D341Med (cell line): ENCODE measurements around the gene NIP7.

ENCODE experiments used
- DNase-seq: peaks from one replicate; pipeline ENCODE4 v3.0.0; 2012; ENCODE audit warnings: low spot score

Gene NIP7

GRCh38 chr16:69318911-69319289 lies 20.7 kb upstream of the NIP7 start:
- DNase-seq: no peak

- DNase-seq: no peak
Observed at GRCh38 chr16:69319381-69319780, 20.2 kb upstream of the NIP7 start.

- DNase-seq: no peak
Observed at GRCh38 chr16:69319826-69320739, 19.5 kb upstream of the NIP7 start.

- no peak for DNase-seq
Observed at GRCh38 chr16:69320740-69321073, 18.9 kb upstream of the NIP7 start.

- DNase-seq: no peak
Observed at GRCh38 chr16:69321080-69321479, 18.5 kb upstream of the NIP7 start.

DNA sequence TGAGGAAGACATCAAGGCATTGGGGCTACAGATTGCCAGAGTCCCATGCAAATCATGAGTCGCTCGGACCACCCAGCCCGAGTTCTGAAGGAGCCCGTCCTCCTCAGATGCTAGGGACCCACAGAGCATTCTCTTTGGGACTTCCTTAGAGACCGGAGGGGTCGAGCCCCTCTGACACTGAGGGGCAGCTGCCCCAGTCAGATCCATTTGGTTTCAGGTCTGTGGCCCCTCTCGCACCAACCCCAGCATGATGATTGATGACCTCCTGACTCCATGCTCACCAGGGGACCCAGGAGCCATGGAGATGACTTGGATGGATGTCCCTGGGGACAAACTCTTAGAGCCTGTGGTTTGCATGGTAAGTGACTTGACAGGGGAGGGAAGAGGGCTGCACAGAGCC lies 17.2 kb upstream of the NIP7 start:
- DNase-seq: no peak

- DNase-seq: no peak
Observed at GRCh38 chr16:69323415-69323814, 16.2 kb upstream of the NIP7 start.

GRCh38 chr16:69324013-69324531 lies 15.5 kb upstream of the NIP7 start:
- peak; percentile 53 for DNase-seq

DNA sequence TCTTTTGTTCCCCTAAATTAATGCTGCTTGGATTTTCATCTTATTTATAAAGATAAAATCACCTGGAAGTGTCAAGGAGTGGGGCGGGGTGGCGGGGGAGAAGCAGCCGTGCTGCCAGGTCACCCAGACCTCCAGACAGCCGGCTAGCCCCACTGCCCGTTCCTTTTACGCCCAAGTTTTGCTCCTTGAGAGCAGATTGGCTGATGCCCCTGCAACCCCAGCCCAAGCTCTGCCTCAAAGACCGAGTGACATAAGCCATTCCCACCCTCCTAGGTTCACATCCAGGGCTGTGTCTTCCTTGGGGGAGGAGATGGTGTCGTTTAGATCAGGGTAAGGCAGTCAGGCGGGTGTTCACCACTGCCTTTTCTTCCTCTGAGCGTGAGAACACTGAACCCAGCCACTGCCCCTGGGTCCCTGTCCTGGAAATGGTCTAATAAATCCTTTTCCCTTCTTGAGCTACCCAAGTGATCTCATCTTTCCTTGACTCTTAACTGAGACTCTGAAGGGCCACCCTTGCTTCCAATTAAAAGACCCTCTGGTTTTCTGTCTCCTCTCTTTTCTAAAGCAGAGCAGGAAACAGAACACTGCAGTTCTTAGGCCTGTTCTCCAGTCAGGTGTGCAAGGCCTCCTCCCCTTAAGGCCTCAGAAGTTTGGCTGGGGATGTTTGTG lies 14.9 kb upstream of the NIP7 start:
- DNase-seq: no peak

- no peak for DNase-seq
Observed at GRCh38 chr16:69325784-69326171, 13.8 kb upstream of the NIP7 start.

- DNase-seq: no peak
Observed at GRCh38 chr16:69326172-69326873, 13.2 kb upstream of the NIP7 start.

DNA sequence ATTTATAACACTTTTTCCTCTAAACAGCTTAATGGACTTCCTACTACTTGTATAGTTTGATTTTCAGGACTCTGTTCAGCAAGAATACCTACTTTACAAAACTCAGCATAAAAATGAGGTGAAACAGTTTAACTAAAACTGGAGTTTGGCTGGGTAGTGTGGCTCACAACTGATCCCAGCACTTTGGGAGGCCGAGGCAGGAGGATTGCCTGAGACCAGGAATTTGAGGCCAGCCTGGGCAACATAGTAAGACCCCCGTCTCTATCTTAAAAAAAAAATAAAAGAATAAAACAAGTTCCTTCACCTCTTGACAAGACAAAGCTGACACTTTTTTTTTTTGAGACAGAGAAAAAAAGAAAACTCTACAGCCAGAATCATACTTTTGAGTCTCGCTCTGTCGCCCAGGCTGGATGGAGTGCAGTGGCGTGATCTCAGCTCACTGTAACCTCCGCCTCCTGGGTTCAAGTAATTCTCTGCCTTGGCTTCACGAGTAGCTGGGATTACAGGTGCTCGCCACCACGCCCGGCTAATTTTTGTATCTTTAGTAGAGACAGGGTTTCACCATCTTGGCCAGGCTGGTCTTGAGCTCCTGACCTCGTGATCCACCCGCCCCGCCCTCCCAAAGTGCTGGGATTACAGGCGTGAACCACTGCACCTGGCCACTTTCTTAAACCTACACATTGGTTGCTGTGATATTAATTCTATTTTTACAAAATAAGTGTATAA lies 11.8 kb upstream of the NIP7 start:
- no peak for DNase-seq

GRCh38 chr16:69328854-69329316 lies 10.7 kb upstream of the NIP7 start:
- no peak for DNase-seq

- peak; percentile 70 for DNase-seq
Observed at GRCh38 chr16:69329369-69330285, 9.9 kb upstream of the NIP7 start.

DNA sequence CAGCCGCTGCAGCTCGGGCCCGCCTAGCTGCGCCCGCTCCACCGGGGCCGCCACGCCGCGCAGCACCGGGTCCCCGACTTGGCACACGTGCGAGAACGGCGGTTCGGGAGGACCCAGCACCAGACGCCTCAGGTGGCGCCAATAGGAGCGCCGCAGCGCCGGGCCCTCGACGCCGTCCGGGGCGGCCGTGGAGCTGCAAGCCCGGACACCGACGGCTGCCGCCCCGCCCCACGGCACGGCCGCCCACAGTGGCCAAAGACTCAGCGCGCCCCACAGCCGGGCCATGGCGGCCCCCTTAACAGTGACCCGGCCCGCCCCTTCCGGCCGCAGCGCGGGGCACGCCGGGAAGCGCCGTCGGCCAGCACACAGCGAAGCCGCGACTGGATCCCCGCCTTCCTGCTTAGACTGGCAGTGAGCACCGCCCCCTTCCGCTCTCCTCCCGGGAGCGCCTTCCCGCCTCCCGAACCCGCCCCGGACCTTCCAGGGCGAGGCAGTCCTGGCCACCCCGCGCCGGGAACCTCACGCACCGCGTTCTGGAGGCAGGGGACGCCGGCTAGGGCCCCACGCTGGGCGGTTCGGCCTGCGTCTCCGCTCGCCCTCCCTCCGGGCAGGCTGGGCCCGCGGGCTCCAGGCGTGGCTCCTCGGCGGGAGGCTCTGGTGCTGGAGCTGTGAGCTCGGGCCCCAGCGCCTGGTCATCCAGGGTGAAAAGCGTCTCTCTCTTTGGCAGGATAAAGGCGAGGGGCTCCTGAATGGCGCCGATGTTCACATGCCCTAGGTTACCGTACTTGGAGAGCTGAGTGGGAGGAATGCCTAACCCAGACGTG lies 9.1 kb upstream of the NIP7 start, which contains the start of gene PDF:
Gene PDF, minus strand, starts transcription at position 303 of the 824 bp plus-strand sequence. Its CDS starts 18 bp downstream, at position 285.
- DNase-seq: peak; percentile 93

DNA sequence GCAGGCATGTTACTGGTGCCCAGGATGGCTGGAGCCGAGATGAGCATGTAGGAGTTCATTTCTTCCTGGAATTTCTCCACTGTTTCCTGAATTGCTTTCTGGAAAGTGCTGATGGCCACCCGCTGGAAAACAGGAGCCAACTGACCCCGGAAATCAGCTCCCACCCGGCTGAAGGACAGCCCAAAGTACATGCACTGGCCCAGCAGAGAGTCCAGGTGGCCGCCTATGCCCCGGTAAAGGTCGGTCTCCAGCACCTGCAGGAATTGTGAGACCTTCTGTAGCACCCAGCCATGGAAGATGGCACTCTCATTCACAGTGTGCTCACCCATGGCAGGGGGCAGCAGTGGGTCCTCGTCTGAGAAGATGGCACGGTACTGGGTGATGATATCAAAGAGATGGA lies 4.9 kb upstream of the NIP7 start:
- DNase-seq: no peak

GRCh38 chr16:69338557-69339288 lies 849 bp upstream of the NIP7 start:
- no peak for DNase-seq

DNA sequence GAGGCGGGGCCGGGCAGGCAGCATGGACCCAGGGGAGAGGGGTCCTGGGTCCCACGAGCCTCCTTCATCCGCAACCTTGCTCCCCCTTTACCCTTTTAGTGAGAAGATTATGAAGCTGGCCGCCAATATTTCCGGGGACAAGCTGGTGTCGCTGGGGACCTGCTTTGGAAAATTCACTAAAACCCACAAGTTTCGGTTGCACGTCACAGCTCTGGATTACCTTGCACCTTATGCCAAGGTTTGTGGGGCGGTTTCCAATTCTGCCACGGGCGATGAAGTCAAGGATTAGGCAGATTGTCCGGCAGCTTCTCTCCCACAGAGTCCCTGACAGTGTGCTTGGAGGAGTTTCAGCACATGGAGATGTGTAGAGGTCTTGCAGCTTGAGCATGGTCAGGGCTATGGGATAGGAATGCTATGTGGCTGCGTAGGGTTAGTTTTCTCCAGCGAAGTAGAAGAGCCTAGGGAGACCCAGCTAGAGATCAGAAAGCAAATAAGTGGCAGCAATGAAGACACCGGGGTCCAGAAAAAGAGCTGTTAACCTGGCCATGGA lies 598 bp downstream of the NIP7 start:
- no peak for DNase-seq

DNA sequence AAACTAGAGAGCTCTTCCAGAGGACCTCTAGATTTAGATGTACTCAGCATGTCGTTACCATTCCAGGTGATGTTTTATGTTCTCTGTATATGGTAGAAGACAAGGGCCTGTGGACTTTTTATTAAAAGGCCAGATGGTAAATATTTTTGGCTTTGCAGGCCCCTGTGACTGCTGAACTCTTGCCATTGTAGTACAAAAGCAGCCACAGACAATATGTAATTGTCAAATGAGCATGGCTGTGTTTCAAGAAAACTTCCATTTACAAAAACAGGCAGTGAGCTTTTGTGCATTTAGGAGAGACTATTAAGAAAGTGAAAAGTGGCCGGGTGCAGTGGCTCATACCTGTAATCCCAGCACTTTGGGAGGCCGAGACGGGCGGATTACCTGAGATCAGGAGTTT lies 4.6 kb downstream of the NIP7 start:
- no peak for DNase-seq
